Endothelial cell of umbilical vein (primary cell): ENCODE measurements around the gene GLB1L. TPM values are rescaled to one million over a fixed set of nuclear protein-coding genes. Genes with fewer than 3 reads are reported as not detected.
A peak's percentile ranks its signal among the peaks of the same experiment; 100 is the strongest.

Experiments
- BruUV-seq: library from RNA; stranded (reverse); fragments of 400-500 nt; replicated peaks from 2 replicates; lab custom pipeline; 2021; lab: Mats Ljungman, UMichigan
- CTCF ChIA-PET: fragments of 300-600, 350-600 bp; sonication (Branson Sonifier 250); formaldehyde crosslinking; loops from one replicate; lab custom pipeline; 2021; ENCODE audit warnings: antibody characterized with exemption, inconsistent platforms; lab: Charles Lee
- POLR2A ChIA-PET: fragments of 300-600, 350-600 bp; sonication (Branson Sonifier 250); formaldehyde crosslinking; loops from one replicate; lab custom pipeline; 2021; ENCODE audit warnings: antibody characterized with exemption, inconsistent platforms; lab: Charles Lee
- DNase-seq: peaks from one replicate; pipeline ENCODE4 v3.0.0-alpha.2; 2011; ENCODE audit warnings: low read depth, low spot score
- FAIRE-seq: peaks from 2 replicates; lab custom pipeline; 2011; peaks lifted over from hg19 to GRCh38; lab: Jason Lieb, UNC
- H2AFZ ChIP-seq: 2 replicates; pipeline ENCODE4 v1.6.0; 2012; ENCODE audit warnings: low read depth, low read length, control low read depth, inconsistent platforms
- H3K27ac ChIP-seq: 2 replicates; pipeline ENCODE4 v1.5.1; 2011; ENCODE audit warnings: low read depth, mild to moderate bottlenecking, control low read depth, low read length, moderate library complexity; ENCODE audit not compliant: insufficient read depth
- H3K27me3 ChIP-seq, 2 experiments: 2 replicates each; pipeline versions ENCODE4 v1.6.0 to v1.6.1; 2011; ENCODE audit warnings: low read length in 2 of 2, mixed read lengths in 1 of 2; ENCODE audit not compliant: control insufficient read depth in 2 of 2, insufficient read depth in 2 of 2
- H3K36me3 ChIP-seq, 2 experiments: 2 replicates in 1 of 2; 3 replicates in 1 of 2; pipeline ENCODE4 v1.5.1; 2011; ENCODE audit warnings: low read length in 2 of 2, mild to moderate bottlenecking in 1 of 2, moderate library complexity in 1 of 2; ENCODE audit not compliant: control insufficient read depth in 2 of 2, insufficient read depth in 2 of 2; ENCODE audit errors: extremely low read depth in 1 of 2
- H3K4me1 ChIP-seq: 3 replicates; pipeline ENCODE4 v1.5.1; 2011; ENCODE audit warnings: mild to moderate bottlenecking, low read length; ENCODE audit not compliant: control insufficient read depth, insufficient read depth; ENCODE audit errors: extremely low read depth
- H3K4me2 ChIP-seq: 2 replicates; pipeline ENCODE4 v1.6.1; 2011; ENCODE audit warnings: low read length, control low read depth, mixed read lengths; ENCODE audit not compliant: insufficient read depth
- H3K4me3 ChIP-seq, 3 experiments: fragments of 200-600 bp in 1 of 3; sonication (generic), shearing (Covaris generic) in 1 of 3; replicated peaks in 1 of 3; 2 replicates each; pipeline ENCODE4 v1.5.1; 2011 to 2016; ENCODE audit warnings: control low read depth in 3 of 3, low read length in 3 of 3, mild to moderate bottlenecking in 2 of 3, inconsistent platforms in 1 of 3, low read depth in 1 of 3, moderate library complexity in 1 of 3; ENCODE audit not compliant: insufficient read depth in 1 of 3
- H3K79me2 ChIP-seq: 2 replicates; pipeline ENCODE4 v1.6.0; 2012; ENCODE audit warnings: low read length, inconsistent platforms; ENCODE audit not compliant: control insufficient read depth, insufficient read depth
- H3K9ac ChIP-seq: replicated peaks from 2 replicates; pipeline ENCODE3; 2011; ENCODE audit warnings: low read length, control low read depth; ENCODE audit not compliant: insufficient read depth; ENCODE audit errors: extremely low read depth
- H3K9me1 ChIP-seq: replicated peaks from 3 replicates; pipeline ENCODE4 v1.6.0; 2011; ENCODE audit warnings: mild to moderate bottlenecking, low read length; ENCODE audit not compliant: control insufficient read depth, insufficient read depth; ENCODE audit errors: extremely low read depth
- H3K9me3 ChIP-seq: replicated peaks from 2 replicates; pipeline ENCODE4 v1.5.1; 2012; ENCODE audit warnings: low read length, inconsistent platforms; ENCODE audit not compliant: control insufficient read depth, insufficient read depth
- H4K20me1 ChIP-seq: replicated peaks from 2 replicates; pipeline ENCODE3; 2011; ENCODE audit warnings: mild to moderate bottlenecking, low read length; ENCODE audit not compliant: control insufficient read depth, insufficient read depth; ENCODE audit errors: extremely low read depth
- CTCF ChIP-seq, 2 donors: IDR thresholded peaks; 1 replicate in 1 of 2; 2 replicates in 1 of 2; pipeline ENCODE4 v1.5.1; 2011; ENCODE audit warnings: low read length in 2 of 2, mild to moderate bottlenecking in 2 of 2, moderate library complexity in 2 of 2, control low read depth in 1 of 2, inconsistent platforms in 1 of 2, low read depth in 1 of 2; ENCODE audit not compliant: insufficient read depth in 1 of 2; ENCODE audit errors: extremely low read depth in 1 of 2
- EZH2 ChIP-seq: IDR thresholded peaks from 2 replicates; pipeline ENCODE4 v1.6.1; 2012; ENCODE audit warnings: borderline replicate concordance, low read depth, mild to moderate bottlenecking, moderate library complexity, low read length, inconsistent platforms; ENCODE audit not compliant: severe bottlenecking
- FOS ChIP-seq: IDR thresholded peaks from 2 replicates; pipeline ENCODE4 v1.6.1; 2011; ENCODE audit warnings: mild to moderate bottlenecking, low read length, moderate library complexity, borderline replicate concordance; ENCODE audit not compliant: insufficient read depth
- GATA2 ChIP-seq: IDR thresholded peaks from 2 replicates; pipeline ENCODE4 v1.7.0; 2011; ENCODE audit warnings: low read depth, mild to moderate bottlenecking, moderate library complexity, mixed read lengths, low read length; ENCODE audit not compliant: insufficient read length, insufficient read depth
- JUN ChIP-seq: IDR thresholded peaks from 2 replicates; pipeline ENCODE4 v1.6.1; 2011; ENCODE audit warnings: borderline replicate concordance, low read depth; ENCODE audit not compliant: insufficient read length, insufficient read depth
- MAX ChIP-seq: IDR thresholded peaks from 2 replicates; pipeline ENCODE4 v1.6.1; 2011; ENCODE audit not compliant: insufficient read depth, insufficient read length
- MYC ChIP-seq: IDR thresholded peaks from one replicate; pipeline ENCODE4 v1.6.1; 2011; ENCODE audit warnings: mild to moderate bottlenecking, low read depth, low read length
- POLR2A ChIP-seq: IDR thresholded peaks from 2 replicates; pipeline ENCODE4 v1.6.1; 2012; ENCODE audit warnings: low read depth, mild to moderate bottlenecking, control low read depth, low read length
- POLR2AphosphoS5 ChIP-seq: IDR thresholded peaks from 2 replicates; pipeline ENCODE4 v1.6.1; 2012; ENCODE audit warnings: low read depth, mild to moderate bottlenecking, control low read depth, low read length, moderate library complexity; ENCODE audit not compliant: insufficient read depth
- dilution Hi-C: fragments of 300-500 bp; cut with MboI; formaldehyde crosslinking; loops from one replicate; pipeline ENCODE4 v1.15.0; 2019; ENCODE audit warnings: low sequenced_read_pairs; ENCODE audit not compliant: extremely low pct_ligation_motif_present
- intact Hi-C: fragments of 100-400 bp; cut with micrococcal nuclease; formaldehyde crosslinking; loops from one replicate; pipeline ENCODE4 v1.10.0; 2022
- polyA plus RNA-seq, 4 experiments: library from polyadenylated mRNA; depleted of rRNA in 3 of 4; stranded (reverse) in 3 of 4; unstranded in 1 of 4; fragments of >200 nt; gene quantifications; 2 replicates each; pipeline versions ENCODE4 v1.2.1 to v1.2.3, GENCODE V29; 2011 to 2012; ENCODE audit warnings: missing spikeins in 1 of 4
- total RNA-seq: library from RNA; stranded (reverse); gene quantifications from 2 replicates; pipeline ENCODE4 v1.2.3, GENCODE V29; 2021

The GLB1L gene
- total and polyA plus RNA-seq, 2 donors (not counting 3 experiments of a cell fraction or from before 2014, with no cell fraction given) = 9.2 to 11.9 TPM

DNA sequence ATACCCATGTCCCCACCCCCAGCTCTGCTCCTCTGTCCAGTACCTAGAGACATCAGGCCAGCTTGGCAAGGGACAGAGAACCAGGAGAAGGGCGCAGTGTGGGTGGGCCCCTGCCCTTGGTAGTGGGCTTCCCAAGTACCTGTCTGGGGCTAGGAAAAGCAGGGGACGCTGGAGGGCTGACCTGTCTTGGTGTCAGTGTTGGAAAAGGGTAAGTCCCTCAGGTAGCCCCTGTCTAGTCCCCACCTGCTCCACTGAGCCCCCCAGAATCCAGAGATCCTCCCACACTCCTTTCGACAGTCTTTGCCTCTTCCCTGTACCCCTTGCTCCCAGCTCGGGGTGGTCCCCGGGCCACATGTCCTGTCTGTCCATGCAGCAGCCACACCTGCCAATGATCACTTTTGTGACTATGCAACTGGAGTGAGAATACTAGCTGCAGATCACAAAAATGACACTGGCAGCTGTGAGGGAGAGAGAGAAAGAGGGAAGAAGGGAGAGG lies 48.5 kb upstream of the GLB1L start:
- peak overlapping the region; percentile 98 for H2AFZ ChIP-seq
- FAIRE-seq (peak; percentile 21), DNase-seq (no peak)
- ChIA-PET CTCF (interaction anchor here (3.5 to 11.2 kb wide), 3 partner anchors 12 to 135 kb away, joined by 26 to 253 read pairs (median 32); partner anchors contain the start of genes DNAJB2, NHEJ1 and SLC23A3), POLR2A (no interaction called here)
- H3K9ac ChIP-seq = no peak overlapping the region
- H3K9me1 ChIP-seq = no peaks in the 10 kb centered on the region
- dilution Hi-C loops (no loop called here), intact Hi-C loops (loop anchor here (1.0 to 2.0 kb wide), 7 partner anchors 14 to 133 kb away; partner anchors contain the start of genes ABCB6, ANKZF1, ATG9A and CNPPD1)
- H3K27me3 ChIP-seq = peaks cover 0 to 1% of the 10 kb centered on the region in 2 experiments
- H3K36me3 ChIP-seq = no peaks in the 10 kb centered on the region
- H3K27ac ChIP-seq = no peak overlapping the region
- H3K4me2 ChIP-seq = no peak overlapping the region
- peaks cover 4% of the 10 kb centered on the region for H3K4me1 ChIP-seq
- H3K4me3 ChIP-seq = no peak overlapping the region
- no peaks in the 10 kb centered on the region for H4K20me1 ChIP-seq
- no TSS peak for BruUV-seq
- H3K79me2 ChIP-seq = no peaks in the 10 kb centered on the region
- H3K9me3 ChIP-seq = no peaks in the 10 kb centered on the region
- TF ChIP-seq JUN (no peak), EZH2 (no peak), MAX (no peak), MYC (no peak), GATA2 (no peak), FOS (no peak), POLR2A (no peak), POLR2AphosphoS5 (no peak), CTCF (IDR thresholded peaks at IDR 0.05; ENCODE audit: extremely low read depth in 1 of 2, insufficient read depth in 1 of 2, low read depth in 1 of 2, low read length in 2 of 2) (no peak)
